ENCODE results near the gene ATP2A3.

DNA sequence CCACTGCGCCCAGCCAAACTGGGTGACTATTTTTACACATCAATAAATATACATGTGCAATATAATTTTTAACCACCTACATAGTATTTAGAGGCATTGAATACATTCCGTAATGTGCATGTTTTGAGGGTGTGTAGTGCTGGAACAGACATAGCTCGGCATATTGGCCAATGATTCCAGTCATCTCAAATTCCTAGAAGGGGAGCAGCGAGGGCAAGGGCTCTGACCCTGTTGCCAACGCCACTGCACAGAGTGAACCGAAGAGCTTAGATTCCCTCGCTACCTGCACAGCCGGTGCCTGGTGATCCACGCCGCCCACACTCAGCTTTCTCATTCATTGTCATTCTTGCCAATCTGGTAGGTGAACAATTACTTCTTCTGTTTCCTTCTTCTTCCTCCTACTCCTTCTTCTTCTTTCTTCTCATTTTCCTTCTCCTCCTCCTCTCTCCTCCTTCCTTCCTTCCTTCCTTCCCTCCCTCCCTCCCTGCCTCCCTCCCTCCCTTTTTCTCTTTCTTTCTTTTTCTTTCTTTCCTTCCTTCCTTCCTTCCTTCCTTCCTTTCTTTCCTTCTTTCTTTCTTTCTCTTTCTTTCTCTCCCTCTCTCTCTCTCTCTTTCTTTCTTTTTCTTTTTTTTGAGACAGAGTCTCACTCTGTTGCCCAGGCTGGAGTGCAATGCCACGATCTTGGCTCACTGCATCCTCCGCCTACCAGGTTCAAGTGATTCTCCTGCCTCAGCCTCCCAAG lies 26.3 kb upstream of the ATP2A3 start:
- TF ChIP-seq, protein P1, sequence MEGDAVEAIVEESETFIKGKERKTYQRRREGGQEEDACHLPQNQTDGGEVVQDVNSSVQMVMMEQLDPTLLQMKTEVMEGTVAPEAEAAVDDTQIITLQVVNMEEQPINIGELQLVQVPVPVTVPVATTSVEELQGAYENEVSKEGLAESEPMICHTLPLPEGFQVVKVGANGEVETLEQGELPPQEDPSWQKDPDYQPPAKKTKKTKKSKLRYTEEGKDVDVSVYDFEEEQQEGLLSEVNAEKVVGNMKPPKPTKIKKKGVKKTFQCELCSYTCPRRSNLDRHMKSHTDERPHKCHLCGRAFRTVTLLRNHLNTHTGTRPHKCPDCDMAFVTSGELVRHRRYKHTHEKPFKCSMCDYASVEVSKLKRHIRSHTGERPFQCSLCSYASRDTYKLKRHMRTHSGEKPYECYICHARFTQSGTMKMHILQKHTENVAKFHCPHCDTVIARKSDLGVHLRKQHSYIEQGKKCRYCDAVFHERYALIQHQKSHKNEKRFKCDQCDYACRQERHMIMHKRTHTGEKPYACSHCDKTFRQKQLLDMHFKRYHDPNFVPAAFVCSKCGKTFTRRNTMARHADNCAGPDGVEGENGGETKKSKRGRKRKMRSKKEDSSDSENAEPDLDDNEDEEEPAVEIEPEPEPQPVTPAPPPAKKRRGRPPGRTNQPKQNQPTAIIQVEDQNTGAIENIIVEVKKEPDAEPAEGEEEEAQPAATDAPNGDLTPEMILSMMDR (IDR thresholded peaks at IDR 0.05): no peak
- TF ChIP-seq POLR2AphosphoS5 (IDR thresholded peaks at IDR 0.05) (no peak), POLR2A (IDR thresholded peaks at IDR 0.05) (no peak)

Data from breast epithelium (tissue), 3 donors.